Measurements from ENCODE around the gene CRHR1. TPM values are rescaled to one million over a fixed set of nuclear protein-coding genes. Genes with fewer than 3 reads are reported as not detected.

The CRHR1 gene
- total and polyA plus RNA-seq, 10 of the 15 experiments (the other 5 are each of a cell fraction or from before 2014, with no cell fraction given), result 0.08 TPM; not detected in 9

DNA sequence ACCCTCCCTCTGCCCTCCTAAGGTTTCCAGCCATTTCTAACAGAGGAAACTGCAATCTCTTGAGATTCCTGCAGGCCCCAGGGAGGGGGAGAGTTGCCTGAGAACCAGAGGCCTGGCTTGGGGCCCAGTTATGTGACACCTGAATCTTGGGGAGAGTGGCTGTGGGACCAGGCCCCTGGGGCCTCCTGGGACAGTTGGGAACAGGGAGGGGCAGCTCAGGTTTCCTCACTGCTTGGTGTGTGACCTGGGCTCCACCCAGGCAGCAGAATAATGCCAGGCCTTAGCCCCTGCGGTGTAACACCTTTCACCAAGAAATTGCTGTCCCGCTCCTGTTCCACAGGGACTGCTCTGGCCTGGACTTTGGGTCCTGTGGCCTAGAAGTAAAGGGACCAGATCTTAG is 44.3 kb upstream of the CRHR1 start:
- no peak for DNase-seq (ENCODE audit: low read depth, low spot score)
- H3K4me2 ChIP-seq (ENCODE audit: control insufficient read depth, insufficient read depth), result no peak overlapping the region
- intact Hi-C loops (cut with micrococcal nuclease; ENCODE audit: unreplicated experiment) (loop anchor here (1.0 kb wide), 1 partner anchor 11 kb away; no protein-coding TSS in a partner anchor), in situ Hi-C loops (cut with MboI) (no loop called here)
- no peak overlapping the region for H3K27ac ChIP-seq (ENCODE audit: control insufficient read depth, insufficient read depth)
- FAIRE-seq, result no peak
- ChIA-PET SMC1A (ENCODE audit: uncharacterized antibody, unreplicated experiment) (no interaction called here), RAD21 (ENCODE audit: unreplicated experiment) (no interaction called here), POLR2A (no interaction called here), CTCF (no interaction called here)
- H2AFZ ChIP-seq (ENCODE audit: control insufficient read depth, low read depth, low read length), result no peak overlapping the region
- no peaks in the 10 kb centered on the region for H3K36me3 ChIP-seq (ENCODE audit: control insufficient read depth in 2 of 2, insufficient read depth in 2 of 2, low read length in 1 of 2)
- no peak for TF ChIP-seq MTA3 (IDR thresholded peaks at IDR 0.05; ENCODE audit: borderline replicate concordance, low read length)
- TF ChIP-seq SREBF1 (IDR thresholded peaks at IDR 0.05; ENCODE audit: low read length), result no peak
- no peak for TF ChIP-seq SMARCA5 (IDR thresholded peaks at IDR 0.05)
- no peak for TF ChIP-seq ZNF274 (IDR thresholded peaks at IDR 0.05; ENCODE audit: insufficient read depth, insufficient read length)
- no peak for TF ChIP-seq BMI1 (IDR thresholded peaks at IDR 0.05; ENCODE audit: borderline replicate concordance)
- TF ChIP-seq, protein P1, sequence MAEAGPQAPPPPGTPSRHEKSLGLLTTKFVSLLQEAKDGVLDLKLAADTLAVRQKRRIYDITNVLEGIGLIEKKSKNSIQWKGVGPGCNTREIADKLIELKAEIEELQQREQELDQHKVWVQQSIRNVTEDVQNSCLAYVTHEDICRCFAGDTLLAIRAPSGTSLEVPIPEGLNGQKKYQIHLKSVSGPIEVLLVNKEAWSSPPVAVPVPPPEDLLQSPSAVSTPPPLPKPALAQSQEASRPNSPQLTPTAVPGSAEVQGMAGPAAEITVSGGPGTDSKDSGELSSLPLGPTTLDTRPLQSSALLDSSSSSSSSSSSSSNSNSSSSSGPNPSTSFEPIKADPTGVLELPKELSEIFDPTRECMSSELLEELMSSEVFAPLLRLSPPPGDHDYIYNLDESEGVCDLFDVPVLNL (IDR thresholded peaks at IDR 0.05; ENCODE audit: low read depth, low read length), result no peak
- no peak for TF ChIP-seq NBN (IDR thresholded peaks at IDR 0.05)
- no peak for TF ChIP-seq RBBP5 (conservative IDR thresholded peaks at IDR 0.05)
- TF ChIP-seq, protein P2, sequence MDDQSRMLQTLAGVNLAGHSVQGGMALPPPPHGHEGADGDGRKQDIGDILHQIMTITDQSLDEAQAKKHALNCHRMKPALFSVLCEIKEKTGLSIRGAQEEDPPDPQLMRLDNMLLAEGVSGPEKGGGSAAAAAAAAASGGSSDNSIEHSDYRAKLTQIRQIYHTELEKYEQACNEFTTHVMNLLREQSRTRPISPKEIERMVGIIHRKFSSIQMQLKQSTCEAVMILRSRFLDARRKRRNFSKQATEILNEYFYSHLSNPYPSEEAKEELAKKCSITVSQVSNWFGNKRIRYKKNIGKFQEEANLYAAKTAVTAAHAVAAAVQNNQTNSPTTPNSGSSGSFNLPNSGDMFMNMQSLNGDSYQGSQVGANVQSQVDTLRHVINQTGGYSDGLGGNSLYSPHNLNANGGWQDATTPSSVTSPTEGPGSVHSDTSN (IDR thresholded peaks at IDR 0.05; ENCODE audit: insufficient replicate concordance, low read depth, low read length), result no peak
- no peak for TF ChIP-seq CBX5 (IDR thresholded peaks at IDR 0.05; ENCODE audit: low read depth)
- TF ChIP-seq ZNF622 (IDR thresholded peaks at IDR 0.05), result no peak
- no peak for TF ChIP-seq DPF2 (IDR thresholded peaks at IDR 0.05)
- TF ChIP-seq MYB (IDR thresholded peaks at IDR 0.05; ENCODE audit: borderline replicate concordance, low read depth, low read length), result no peak
- H3K4me3 ChIP-seq, result no peak overlapping the region
- no peaks in the 10 kb centered on the region for H3K9me3 ChIP-seq (replicated peaks; ENCODE audit: control insufficient read depth, insufficient read depth, low read length)
- 49% methylated on average over 2 of the region's 2 CpGs for WGBS (ENCODE audit: insufficient coverage, insufficient replicate concordance, low lambda C conversion rate, missing lambda C conversion rate)
- no TSS peak for BruUV-seq (replicated peaks)
- no peaks in the 10 kb centered on the region for H3K27me3 ChIP-seq (replicated peaks in 1 of 2; ENCODE audit: control insufficient read depth in 2 of 2, insufficient read depth in 2 of 2, low read length in 1 of 2)
- H4K20me1 ChIP-seq (ENCODE audit: control insufficient read depth, insufficient read depth), result no peaks in the 10 kb centered on the region
- no peaks in the 10 kb centered on the region for H3K4me1 ChIP-seq (ENCODE audit: control insufficient read depth, insufficient read depth, low read length)
- ATAC-seq, result no peak
- H3K9ac ChIP-seq (ENCODE audit: control insufficient read depth, insufficient read depth, low read length), result no peak overlapping the region
- H3K79me2 ChIP-seq (ENCODE audit: control insufficient read depth, insufficient read depth, low read length), result no peaks in the 10 kb centered on the region

All from GM12878 (cell line).